NCI-H2196 treated with DMSO at 0.1 percent for 48 hours (cell line): ENCODE measurements around the gene SP7.

Experiments
- DNase-seq: peaks from one replicate; lab custom pipeline; 2025; ENCODE audit not compliant: unreplicated experiment; lab: John Stamatoyannopoulos, UW

Gene SP7

DNA sequence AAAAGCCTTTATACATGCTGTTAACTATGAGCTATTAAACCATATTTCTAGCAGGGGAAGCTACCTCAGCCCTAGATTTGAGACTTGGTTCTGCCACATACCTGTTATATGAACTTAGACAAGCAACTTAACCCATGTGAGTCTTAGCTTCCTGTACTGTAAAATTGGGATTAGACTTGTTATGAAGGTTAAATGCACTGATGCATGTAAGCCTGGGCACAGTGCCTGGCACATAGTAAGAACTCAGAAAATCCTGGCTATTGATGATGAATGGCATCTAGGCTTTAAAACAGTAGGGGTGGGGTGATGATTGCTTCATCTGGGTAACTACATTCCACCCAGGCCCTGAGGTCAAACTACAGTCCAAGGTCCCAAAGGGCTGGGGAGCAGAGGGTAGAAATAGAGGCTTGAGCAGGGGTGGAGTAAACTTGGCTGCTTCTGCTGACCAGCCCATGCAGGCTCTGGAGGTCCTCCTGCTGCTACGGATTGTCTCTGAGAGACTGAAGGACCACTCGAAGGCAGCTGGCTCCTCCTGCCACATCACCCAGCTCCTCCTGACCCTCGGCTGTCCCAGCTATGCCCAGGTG, 56.8 kb downstream of the SP7 start:
- no peak for DNase-seq

DNA sequence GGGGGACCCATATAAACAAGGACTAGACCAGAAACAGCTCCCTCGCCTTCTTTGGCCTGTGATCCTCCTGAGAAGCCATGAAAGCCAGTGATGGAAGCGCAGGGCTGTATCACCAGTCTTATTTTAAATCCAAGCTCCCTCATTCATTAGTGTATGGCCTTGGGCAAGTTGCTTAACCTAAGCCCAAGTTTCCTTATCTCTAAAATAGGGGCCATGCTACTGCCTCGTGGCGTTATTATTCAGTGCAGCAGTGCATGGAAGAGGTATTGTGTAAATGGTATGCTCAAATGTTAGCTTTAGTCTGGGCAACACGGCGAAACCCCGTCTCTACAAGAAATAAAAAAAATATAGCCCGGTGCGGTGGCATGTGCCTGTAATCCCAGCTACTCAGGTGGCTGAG, 58.2 kb downstream of the SP7 start:
- no peak for DNase-seq
